Activated T-cell treated with anti-CD3 and anti-CD28 coated beads, Interleukin-2, amount 50 U/mL, for 4 hours (primary cell): ENCODE results near the gene NEUROG2. TPM values are rescaled to one million over a fixed set of nuclear protein-coding genes. Genes with fewer than 3 reads are reported as not detected.
"Not testable (repeated sequence)": the region's sequence is repeated elsewhere in the genome, so short reads cannot be mapped to it uniquely, and the experiment has no call there.

Experiments used
- ATAC-seq, 2 donors: fragments of 200-7000 bp; cut with Tn5 transposase; one replicate each; pipeline ENCODE4 v1.10.0; 2021
- DNase-seq: peaks from one replicate; pipeline ENCODE4 v3.0.0-alpha.2; 2020
- H3K27me3 Mint-ChIP-seq: one replicate; pipeline ENCODE4 v1.8.0; 2021; ENCODE audit warnings: low read depth, mixed read lengths
- H3K36me3 Mint-ChIP-seq: one replicate; pipeline ENCODE4 v1.8.0; 2022; ENCODE audit warnings: mixed read lengths; ENCODE audit not compliant: insufficient read depth
- H3K4me1 Mint-ChIP-seq: one replicate; pipeline ENCODE4 v1.8.0; 2021; ENCODE audit warnings: low read depth, mixed read lengths
- H3K4me3 Mint-ChIP-seq: one replicate; pipeline ENCODE4 v1.8.0; 2021; ENCODE audit warnings: mild to moderate bottlenecking, moderate library complexity, mixed read lengths
- H3K9me3 Mint-ChIP-seq: one replicate; pipeline ENCODE4 v1.8.0; 2021; ENCODE audit warnings: mixed read lengths
- total RNA-seq, 3 donors: library from RNA; stranded (reverse); gene quantifications; one replicate each; pipeline ENCODE4 v1.2.1, GENCODE V29; 2021

Gene NEUROG2
- total RNA-seq, 3 donors from 2014 or later = 0.11 TPM; not detected in 2

DNA sequence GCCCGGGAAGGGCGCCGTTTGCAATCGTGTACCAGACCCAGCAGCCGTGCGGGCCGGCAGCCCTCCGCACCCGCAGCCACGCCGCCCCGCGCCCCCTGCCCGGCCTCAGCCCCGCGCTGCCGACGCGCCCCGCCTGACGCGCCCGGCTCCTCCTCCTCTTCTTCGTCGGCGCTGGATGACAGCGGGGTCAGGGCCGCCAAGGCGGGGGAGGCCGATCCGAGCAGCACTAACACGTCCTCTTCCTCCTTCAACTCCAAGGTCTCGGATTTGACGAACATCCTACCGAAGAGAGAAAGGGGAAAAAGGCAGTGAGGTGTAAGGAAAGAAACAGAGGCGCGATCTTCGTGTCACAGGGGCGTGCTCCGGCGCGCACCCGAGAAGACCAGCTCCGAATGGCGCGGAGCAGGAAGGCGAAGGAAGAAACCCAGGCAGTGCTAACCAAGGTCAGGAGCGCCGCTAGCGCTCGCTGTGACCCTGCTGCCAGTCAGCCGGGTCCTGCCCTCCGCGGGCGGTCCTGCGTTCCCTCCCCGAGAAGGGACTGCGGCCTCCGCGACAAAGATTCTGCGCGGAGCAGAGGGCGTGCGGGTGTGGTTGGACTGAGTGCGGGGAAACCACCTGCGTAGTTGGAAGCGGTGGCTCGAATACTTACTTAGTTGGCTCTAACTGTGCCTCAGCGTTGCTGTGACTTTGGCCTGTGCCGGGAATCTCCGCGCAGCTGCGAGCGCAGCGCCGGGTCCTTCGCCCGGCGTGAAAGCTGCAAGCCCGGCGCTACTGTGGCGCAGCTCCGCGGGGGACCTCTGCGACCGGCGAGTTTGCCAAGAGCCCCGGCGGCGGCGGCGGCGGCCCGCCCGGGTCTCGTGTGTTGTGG lies 548 bp downstream of the NEUROG2 start:
- ATAC-seq = peak; percentile 66 to 74
- peaks cover 8% of the 10 kb centered on the region for H3K9me3 Mint-ChIP-seq
- peaks cover 1% of the 10 kb centered on the region for H3K36me3 Mint-ChIP-seq
- peak overlapping the region; percentile 86 for H3K4me3 Mint-ChIP-seq
- H3K27me3 Mint-ChIP-seq = peaks cover 89% of the 10 kb centered on the region
- H3K4me1 Mint-ChIP-seq = peaks cover 45% of the 10 kb centered on the region
- no peak for DNase-seq

DNA sequence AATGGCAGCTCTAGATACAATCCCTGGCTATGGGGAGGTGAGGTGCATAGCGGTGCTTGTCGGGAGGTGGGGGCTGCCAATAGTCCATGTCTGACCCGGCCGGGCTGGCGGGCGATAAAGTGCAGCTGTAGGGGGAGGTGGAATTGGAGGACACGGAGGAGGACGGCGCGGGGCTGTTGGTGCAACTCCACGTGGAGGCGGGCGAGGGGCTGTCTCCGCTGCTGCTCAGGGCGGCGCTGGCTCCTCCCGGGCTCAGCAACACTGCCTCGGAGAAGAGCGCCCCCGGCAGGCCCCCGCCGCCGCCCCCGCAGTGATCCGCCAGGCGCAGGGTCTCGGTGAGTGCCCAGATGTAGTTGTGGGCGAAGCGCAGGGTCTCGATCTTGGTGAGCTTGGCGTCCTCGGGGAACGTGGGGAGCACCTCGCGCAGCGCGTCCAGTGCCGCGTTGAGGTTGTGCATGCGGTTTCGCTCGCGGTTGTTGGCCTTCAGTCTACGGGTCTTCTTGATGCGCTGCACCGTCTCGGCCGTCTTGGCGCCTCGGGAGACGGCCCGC lies 1.3 kb downstream of the NEUROG2 start:
- DNase-seq (no peak), ATAC-seq (peak; percentile 7 to 18)
- H3K9me3 Mint-ChIP-seq = peaks cover 8% of the 10 kb centered on the region
- H3K27me3 Mint-ChIP-seq = peaks cover 87% of the 10 kb centered on the region
- H3K36me3 Mint-ChIP-seq = peaks cover 1% of the 10 kb centered on the region
- peaks cover 49% of the 10 kb centered on the region for H3K4me1 Mint-ChIP-seq
- H3K4me3 Mint-ChIP-seq = peak overlapping the region; percentile 75

DNA sequence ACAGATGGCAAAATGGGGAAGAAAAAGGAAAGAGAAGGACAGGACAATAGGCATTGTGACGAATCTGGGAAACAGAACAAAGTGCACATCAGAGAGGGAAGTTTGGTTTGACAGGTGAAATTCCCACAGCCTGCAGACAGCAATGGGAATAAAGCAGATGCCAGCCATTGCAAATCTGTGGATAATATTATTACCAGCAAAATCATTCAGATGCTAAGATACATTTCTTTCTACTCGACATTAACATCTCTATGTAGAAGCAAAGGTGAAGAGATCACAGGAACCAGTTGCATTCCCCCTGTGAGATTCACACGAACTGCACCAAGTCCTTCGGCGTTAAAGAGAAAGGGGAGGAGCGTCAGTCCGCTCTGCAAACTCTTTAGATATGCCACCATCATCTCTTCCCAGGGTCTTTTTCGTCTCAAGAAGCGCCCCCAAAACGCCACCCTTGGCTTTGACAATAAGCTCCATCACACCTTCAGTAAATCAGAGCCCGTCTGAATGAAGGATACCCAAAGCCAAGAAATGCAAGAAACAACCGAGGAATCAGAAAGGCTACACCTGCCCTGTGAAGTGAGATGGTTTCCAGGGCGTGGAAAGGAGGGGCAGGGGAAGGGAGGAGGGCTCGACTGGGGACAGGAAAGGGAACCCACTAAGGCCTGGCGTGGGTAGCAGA lies 1.9 kb downstream of the NEUROG2 start:
- ATAC-seq (no peak), DNase-seq (no peak)
- peaks cover 1% of the 10 kb centered on the region for H3K36me3 Mint-ChIP-seq
- peak overlapping the region; percentile 75 for H3K4me3 Mint-ChIP-seq
- peaks cover 88% of the 10 kb centered on the region for H3K27me3 Mint-ChIP-seq
- peaks cover 55% of the 10 kb centered on the region for H3K4me1 Mint-ChIP-seq
- peaks cover 5% of the 10 kb centered on the region for H3K9me3 Mint-ChIP-seq

DNA sequence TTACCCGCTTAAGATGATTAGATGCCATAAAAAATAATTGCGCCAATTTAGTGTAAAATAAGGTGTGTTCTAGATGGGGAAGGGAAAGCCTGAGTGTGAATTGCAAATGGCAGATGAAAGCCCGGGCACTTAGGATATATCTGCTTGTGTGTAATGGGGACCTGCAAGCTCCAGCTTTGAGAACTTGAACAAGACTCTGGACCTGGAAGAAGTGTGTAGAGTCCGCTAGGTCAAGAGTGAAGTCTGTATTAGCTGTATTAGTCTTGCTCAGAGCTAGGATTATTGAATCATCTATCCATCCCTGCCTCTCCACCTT lies 4.2 kb downstream of the NEUROG2 start:
- DNase-seq = no peak
- peaks cover 86% of the 10 kb centered on the region for H3K27me3 Mint-ChIP-seq
- H3K4me1 Mint-ChIP-seq = peaks cover 44% of the 10 kb centered on the region
- no peak overlapping the region for H3K4me3 Mint-ChIP-seq
- peaks cover 5% of the 10 kb centered on the region for H3K9me3 Mint-ChIP-seq
- ATAC-seq = no peak
- peaks cover 1% of the 10 kb centered on the region for H3K36me3 Mint-ChIP-seq

DNA sequence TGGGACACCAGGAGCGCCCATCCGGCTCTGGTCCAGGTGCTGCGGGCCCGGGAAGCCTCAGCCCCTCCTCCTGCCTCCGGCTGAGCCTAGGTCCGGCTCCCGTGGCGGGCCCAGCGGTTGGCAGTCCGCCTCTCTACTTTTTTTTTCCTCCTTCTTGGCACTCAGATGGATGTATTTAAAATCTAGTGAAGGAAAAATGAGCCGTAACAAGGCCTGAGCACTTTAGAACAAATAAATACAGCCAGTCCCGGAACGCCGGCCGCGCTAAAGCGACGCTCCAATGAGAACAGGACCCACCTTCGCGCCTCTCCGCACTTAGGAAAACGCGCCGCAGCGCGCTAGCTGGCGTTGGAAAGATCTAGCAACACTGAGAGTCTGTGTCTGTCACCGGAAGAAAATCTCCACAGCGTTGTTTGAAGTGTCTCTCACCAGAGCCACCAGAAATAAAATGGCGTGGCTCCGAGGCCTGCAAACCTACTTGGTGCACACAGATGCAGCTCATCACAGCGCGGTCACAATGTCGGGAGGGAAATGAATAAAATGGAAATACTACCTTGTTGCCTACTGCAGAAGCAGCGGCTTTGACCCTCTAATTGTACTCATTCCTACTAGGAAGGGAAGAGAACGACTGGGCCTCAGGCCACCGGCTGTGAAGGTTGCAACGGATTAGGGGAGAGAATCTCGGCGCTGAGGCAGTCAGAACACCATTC lies 4.7 kb downstream of the NEUROG2 start:
- H3K27me3 Mint-ChIP-seq = peaks cover 87% of the 10 kb centered on the region
- DNase-seq (no peak), ATAC-seq (no peak)
- peaks cover 1% of the 10 kb centered on the region for H3K36me3 Mint-ChIP-seq
- peaks cover 5% of the 10 kb centered on the region for H3K9me3 Mint-ChIP-seq
- peaks cover 41% of the 10 kb centered on the region for H3K4me1 Mint-ChIP-seq
- no peak overlapping the region for H3K4me3 Mint-ChIP-seq

DNA sequence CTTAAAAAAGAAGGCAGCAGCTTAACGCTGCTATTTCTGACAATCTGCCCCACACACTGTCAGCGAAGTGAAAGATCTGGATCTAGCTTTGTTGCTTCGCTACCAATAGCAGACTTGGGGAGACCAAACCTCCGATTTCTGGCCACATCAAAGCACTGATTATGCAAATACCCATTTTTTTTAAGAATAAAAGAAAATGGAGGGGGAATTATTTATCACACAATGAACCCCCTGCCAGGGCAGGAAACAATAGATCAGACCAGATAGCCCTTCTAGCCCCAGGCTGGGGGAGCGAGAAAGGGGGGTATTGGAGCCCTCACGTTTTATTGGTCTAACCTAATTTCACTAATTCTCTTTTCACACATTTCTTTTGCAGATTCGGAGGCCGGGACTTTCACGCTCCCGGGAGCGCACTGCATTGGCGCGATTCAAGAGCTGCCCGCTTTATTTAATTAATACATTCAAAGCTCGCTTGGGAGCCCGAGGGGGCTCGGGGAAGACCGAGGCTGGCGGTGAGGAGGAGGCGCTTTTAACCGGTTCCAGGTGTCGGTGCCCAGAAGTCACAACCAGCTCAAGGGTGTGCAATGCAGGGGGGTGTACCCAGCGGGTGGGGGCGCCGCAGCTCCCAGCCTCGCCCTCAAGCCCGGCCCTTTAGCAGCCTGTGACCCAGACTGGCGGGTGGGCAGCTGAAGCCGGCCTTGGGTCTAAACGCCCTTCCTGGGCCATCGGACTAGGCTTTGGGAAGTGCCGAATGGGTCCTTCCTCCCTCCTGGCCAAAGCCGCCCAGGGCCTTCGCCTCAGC lies 5.5 kb downstream of the NEUROG2 start:
- Mint-ChIP-seq H3K4me3 (peak overlapping the region; percentile 43), H3K36me3 (peaks cover 1% of the 10 kb centered on the region), H3K27me3 (peaks cover 90% of the 10 kb centered on the region), H3K4me1 (peaks cover 38% of the 10 kb centered on the region), H3K9me3 (peaks cover 5% of the 10 kb centered on the region)
- DNase-seq = no peak
- ATAC-seq = no peak

DNA sequence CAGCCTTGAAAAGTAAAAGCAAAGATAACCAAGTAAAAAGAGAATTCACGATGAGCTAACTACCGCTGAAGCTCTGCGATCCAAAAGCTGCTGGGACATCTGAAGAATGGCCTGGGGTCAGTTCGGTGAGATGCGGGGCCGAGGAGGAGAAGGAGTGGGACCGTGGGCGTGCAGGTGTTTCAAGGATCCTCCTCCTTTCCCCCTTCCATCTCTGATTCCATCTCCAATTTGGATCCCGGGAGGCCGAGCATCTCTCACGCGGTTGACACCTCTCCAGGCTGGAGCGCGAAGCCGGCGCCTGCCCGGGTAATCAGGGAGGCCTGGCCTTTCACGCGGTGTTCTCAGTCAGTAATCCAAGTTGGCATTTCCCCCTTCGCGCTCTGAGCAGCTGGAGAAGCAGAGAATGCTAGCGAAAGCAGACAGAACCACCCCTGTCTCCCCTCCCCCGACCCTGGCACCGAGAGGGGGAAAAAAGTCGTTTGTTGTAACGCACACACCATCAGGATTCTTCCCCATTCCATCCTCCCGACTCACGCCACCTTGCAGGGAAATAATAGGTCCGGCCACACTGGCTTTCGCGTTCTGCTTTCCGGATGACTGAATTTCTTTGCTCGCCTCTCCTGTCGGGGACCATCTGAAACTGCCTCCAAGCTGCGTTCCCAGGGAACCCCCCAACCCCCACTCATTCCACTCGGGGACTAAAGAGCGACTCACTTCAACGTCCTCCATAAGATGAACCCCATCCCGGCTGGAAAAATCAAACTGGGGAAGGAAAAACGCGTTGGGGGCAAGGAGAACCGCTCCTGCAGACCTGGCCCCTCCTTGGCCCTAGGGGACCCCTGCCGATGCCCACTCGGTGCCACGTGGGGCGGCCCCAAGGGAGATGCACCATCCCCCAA lies 6.5 kb downstream of the NEUROG2 start:
- peaks cover 5% of the 10 kb centered on the region for H3K9me3 Mint-ChIP-seq
- DNase-seq = no peak
- H3K4me3 Mint-ChIP-seq = peak overlapping the region; percentile 59
- peaks cover 33% of the 10 kb centered on the region for H3K4me1 Mint-ChIP-seq
- H3K27me3 Mint-ChIP-seq = peaks cover 85% of the 10 kb centered on the region
- ATAC-seq = no peak
- peaks cover 1% of the 10 kb centered on the region for H3K36me3 Mint-ChIP-seq

DNA sequence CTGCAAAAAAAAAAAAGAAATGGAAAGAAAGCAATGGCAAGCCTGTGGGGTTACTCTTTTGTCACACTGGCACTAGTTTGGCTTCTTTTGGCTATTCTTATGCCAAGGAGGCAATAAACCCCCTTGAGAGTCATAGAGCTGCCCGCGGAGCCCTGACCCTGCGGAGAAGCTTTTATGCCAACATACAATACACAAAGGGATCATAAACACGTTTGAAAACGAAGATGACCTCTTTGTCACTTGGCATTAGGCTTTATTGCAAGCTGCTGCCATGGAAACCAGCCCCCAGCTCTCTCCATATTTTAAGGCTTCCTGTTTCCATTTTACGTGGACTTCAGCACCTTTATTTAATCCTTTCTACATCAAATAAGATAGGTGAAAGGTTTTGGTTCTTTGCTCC lies 7.6 kb downstream of the NEUROG2 start:
- peaks cover 25% of the 10 kb centered on the region for H3K4me1 Mint-ChIP-seq

DNA sequence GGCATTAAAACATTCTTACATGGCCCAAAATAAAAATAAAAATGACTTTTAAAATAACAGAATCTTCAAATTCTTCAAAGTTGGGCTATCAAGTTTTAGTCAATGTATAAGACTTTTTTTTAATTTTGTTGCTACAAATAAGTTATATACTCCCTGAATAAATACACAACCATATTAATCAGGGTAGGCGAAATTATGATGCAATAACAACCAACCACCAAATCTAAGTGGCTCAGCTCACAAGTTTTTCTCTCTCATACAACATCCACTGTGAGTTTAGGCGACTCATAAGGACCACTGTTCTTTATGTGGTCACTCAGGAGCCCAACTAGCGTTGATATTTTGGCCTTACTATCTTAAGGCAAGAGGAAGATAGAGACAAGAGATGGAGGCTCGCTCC lies 11.2 kb downstream of the NEUROG2 start:
- H3K4me3 Mint-ChIP-seq = no peak overlapping the region
- peaks cover 65% of the 10 kb centered on the region for H3K27me3 Mint-ChIP-seq
- H3K4me1 Mint-ChIP-seq = peaks cover 12% of the 10 kb centered on the region
- H3K36me3 Mint-ChIP-seq = no peaks in the 10 kb centered on the region
- H3K9me3 Mint-ChIP-seq = no peaks in the 10 kb centered on the region
- DNase-seq (no peak), ATAC-seq (no peak)

More for the DNA sequence above, 7.6 kb downstream of the NEUROG2 start:
- Mint-ChIP-seq H3K36me3 (no peaks in the 10 kb centered on the region), H3K4me3 (no peak overlapping the region), H3K9me3 (peaks cover 5% of the 10 kb centered on the region), H3K27me3 (peaks cover 82% of the 10 kb centered on the region)
- DNase-seq (no peak), ATAC-seq (no peak)

DNA sequence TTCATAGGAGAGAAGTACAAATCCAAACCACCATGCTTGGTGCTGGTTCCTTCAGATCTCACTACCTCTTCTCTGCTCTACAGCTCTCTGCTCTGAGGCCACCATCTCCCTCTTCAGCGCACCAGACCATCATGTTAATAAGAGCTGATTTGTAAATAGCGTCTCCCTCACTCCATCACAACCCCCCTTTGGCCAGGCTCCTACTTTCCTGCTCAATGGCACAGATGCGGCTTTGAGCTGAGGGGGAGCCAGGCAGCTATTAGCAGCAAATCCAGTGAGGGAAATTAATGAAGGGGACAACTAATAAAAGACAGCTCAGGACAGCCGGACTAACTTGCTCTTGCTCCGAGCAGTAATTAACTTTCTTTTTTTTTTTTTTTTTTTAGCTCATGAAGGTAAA lies 13.1 kb downstream of the NEUROG2 start:
- no peaks in the 10 kb centered on the region for H3K36me3 Mint-ChIP-seq
- peaks cover 56% of the 10 kb centered on the region for H3K27me3 Mint-ChIP-seq
- no peak for DNase-seq
- H3K4me3 Mint-ChIP-seq = no peak overlapping the region
- H3K9me3 Mint-ChIP-seq = no peaks in the 10 kb centered on the region
- H3K4me1 Mint-ChIP-seq = no peaks in the 10 kb centered on the region
- no peak for ATAC-seq

DNA sequence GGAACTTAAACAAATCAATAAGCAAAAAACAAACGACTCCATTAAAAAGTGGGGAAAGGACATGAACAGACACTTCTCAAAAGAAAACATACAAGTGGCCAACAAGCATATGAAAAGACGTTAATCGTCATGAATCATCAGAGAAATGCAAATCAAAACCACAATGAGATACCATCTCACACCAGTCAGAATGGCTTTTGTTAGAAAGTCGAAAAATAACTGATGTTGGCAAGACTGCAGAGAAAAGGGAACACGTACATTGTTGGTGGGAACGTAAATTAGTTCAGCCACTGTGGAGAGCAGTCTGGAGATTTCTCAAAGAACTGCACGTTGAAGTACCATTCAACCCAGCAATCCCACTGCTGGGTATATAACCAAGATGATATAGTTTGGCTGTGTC lies 23.7 kb downstream of the NEUROG2 start:
- Mint-ChIP-seq H3K36me3 (no peaks in the 10 kb centered on the region), H3K4me1 (no peaks in the 10 kb centered on the region), H3K9me3 (peaks cover 14% of the 10 kb centered on the region), H3K4me3 (no peak overlapping the region), H3K27me3 (peaks cover 18% of the 10 kb centered on the region)
- ATAC-seq = no peak
- no peak for DNase-seq

DNA sequence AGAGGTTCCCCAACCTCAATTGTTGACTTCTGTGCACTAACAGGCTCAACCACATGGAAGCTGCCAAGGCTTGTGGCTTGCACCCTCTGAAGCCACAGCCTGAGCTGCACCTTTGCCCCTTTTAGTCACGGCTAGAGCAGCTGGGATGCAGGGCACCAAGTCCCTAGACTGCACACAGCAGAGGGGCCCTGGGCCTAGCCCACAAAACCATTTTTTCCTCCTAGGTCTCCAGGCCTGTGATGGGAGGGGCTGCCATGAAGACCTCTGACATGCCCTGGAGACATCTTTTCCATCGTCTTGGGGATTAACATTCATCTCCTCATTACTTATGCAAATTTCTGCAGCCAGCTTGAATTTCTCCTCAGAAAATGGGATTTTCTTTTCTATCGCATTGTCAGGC lies 25.2 kb downstream of the NEUROG2 start:
- peaks cover 24% of the 10 kb centered on the region for H3K27me3 Mint-ChIP-seq
- not testable (repeated sequence) for H3K36me3 Mint-ChIP-seq, H3K4me3 Mint-ChIP-seq, ATAC-seq, DNase-seq, H3K4me1 Mint-ChIP-seq
- peaks cover 14% of the 10 kb centered on the region for H3K9me3 Mint-ChIP-seq

DNA sequence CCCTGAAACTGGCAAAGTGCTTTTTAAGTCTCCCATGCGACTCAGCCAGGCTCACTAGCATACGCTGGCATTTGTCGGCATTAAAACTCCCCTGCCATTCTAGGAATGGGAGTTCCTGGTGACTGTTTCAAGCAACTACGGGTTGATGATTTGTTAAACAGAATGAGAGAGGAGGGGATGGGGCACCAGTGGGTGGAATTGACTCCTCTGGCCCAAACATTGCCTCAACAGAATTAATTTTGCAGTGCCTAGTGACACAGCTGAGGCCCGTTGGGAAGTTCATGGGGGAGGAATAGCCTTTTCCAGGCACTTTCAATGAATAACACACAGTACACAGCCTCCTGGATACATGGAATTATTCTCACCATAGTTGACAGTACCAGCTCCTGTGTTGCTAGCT lies 30.1 kb downstream of the NEUROG2 start:
- no peaks in the 10 kb centered on the region for H3K4me1 Mint-ChIP-seq
- no peak for ATAC-seq
- peaks cover 24% of the 10 kb centered on the region for H3K27me3 Mint-ChIP-seq
- no peak overlapping the region for H3K4me3 Mint-ChIP-seq
- H3K9me3 Mint-ChIP-seq = peaks cover 19% of the 10 kb centered on the region
- no peaks in the 10 kb centered on the region for H3K36me3 Mint-ChIP-seq
- DNase-seq = no peak
